Measurements from ENCODE around the gene GABPA. TPM values are rescaled to one million over a fixed set of nuclear protein-coding genes. Genes with fewer than 3 reads are reported as not detected.

The GABPA gene
- polyA plus RNA-seq, 1 of the 3 experiments (the other 2 are of a cell fraction): 6.2 TPM

- no peaks in the 10 kb centered on the region for H3K9me3 ChIP-seq
Measured at GRCh38 chr21:25788677-25789076, 53.9 kb downstream of the GABPA start.

More at GRCh38 chr21:25788677-25789076, 53.9 kb downstream of the GABPA start:
- WGBS (ENCODE audit: low lambda C conversion rate): 77% methylated on average over 6 of the region's 6 CpGs
- no peak overlapping the region for H3K4me3 ChIP-seq (ENCODE audit: low read depth in 2 of 2, low read length in 1 of 2)
- no peaks in the 10 kb centered on the region for H3K36me3 ChIP-seq (replicated peaks in 1 of 2; ENCODE audit: control insufficient read depth in 1 of 2, insufficient read depth in 2 of 2, low read length in 1 of 2)
- POLR2A ChIA-PET: no interaction called here
- no peaks in the 10 kb centered on the region for H3K9me2 ChIP-seq
- H3F3A ChIP-seq (replicated peaks; ENCODE audit: insufficient read depth): no peaks in the 10 kb centered on the region
- CTCF ChIA-PET: interaction anchor here (3.0 kb wide), 1 partner anchor 13 kb away, joined by 15 read pairs; no protein-coding TSS in a partner anchor
- TF ChIP-seq YY1 (IDR thresholded peaks at IDR 0.05; ENCODE audit: low read depth): no peak
- no peak for TF ChIP-seq PBX3 (IDR thresholded peaks at IDR 0.05)
- TF ChIP-seq SMC3 (IDR thresholded peaks at IDR 0.05; ENCODE audit: low read depth, low read length): no peak
- TF ChIP-seq RAD21 (IDR thresholded peaks at IDR 0.05; ENCODE audit: low read length): no peak
- TF ChIP-seq TAF1 (IDR thresholded peaks at IDR 0.05; ENCODE audit: borderline replicate concordance, low read depth, low read length): no peak
- TF ChIP-seq ZBTB33 (IDR thresholded peaks at IDR 0.05; ENCODE audit: borderline replicate concordance, low read depth): no peak
- no peak for TF ChIP-seq IRF3 (IDR thresholded peaks at IDR 0.05; ENCODE audit: low read depth, low read length)
- no peak for TF ChIP-seq EZH2phosphoT487 (IDR thresholded peaks at IDR 0.05; ENCODE audit: borderline replicate concordance, low read depth)
- TF ChIP-seq GATA2 (CRISPR knock-in tag; IDR thresholded peaks at IDR 0.05): no peak
- no peak for TF ChIP-seq MEF2A (IDR thresholded peaks at IDR 0.05; ENCODE audit: borderline replicate concordance, low read depth)
- TF ChIP-seq SIN3A (IDR thresholded peaks at IDR 0.05; ENCODE audit: borderline replicate concordance, low read depth, low read length): no peak
- no peak for TF ChIP-seq RCOR1 (IDR thresholded peaks at IDR 0.05; ENCODE audit: low read length)
- no peak for TF ChIP-seq TCF12 (IDR thresholded peaks at IDR 0.05)
- TF ChIP-seq NFIC (IDR thresholded peaks at IDR 0.05; ENCODE audit: borderline replicate concordance): no peak
- no peak for DNase-seq
- H2AFZ ChIP-seq (ENCODE audit: low read depth): no peak overlapping the region
- H3K4me1 ChIP-seq (ENCODE audit: control insufficient read depth in 1 of 2, insufficient read depth in 2 of 2, low read depth in 1 of 2, low read length in 1 of 2): peaks cover 5% of the 10 kb centered on the region in 2 experiments; a peak in 2 of 4 replicates
- no peaks in the 10 kb centered on the region for H3K27me3 ChIP-seq (ENCODE audit: insufficient read depth)
- H4K20me1 ChIP-seq (ENCODE audit: insufficient read depth): no peaks in the 10 kb centered on the region
- no peak overlapping the region for H3K9ac ChIP-seq
- H3K79me2 ChIP-seq (ENCODE audit: insufficient read depth): no peaks in the 10 kb centered on the region
- no peak overlapping the region for H3K27ac ChIP-seq (ENCODE audit: low read depth in 2 of 2, low read length in 1 of 2)
- no peak overlapping the region for H3K4me2 ChIP-seq

Measured in SK-N-SH (cell line).